ENCODE data around the gene ANKRD12.

The ANKRD12 gene

DNA sequence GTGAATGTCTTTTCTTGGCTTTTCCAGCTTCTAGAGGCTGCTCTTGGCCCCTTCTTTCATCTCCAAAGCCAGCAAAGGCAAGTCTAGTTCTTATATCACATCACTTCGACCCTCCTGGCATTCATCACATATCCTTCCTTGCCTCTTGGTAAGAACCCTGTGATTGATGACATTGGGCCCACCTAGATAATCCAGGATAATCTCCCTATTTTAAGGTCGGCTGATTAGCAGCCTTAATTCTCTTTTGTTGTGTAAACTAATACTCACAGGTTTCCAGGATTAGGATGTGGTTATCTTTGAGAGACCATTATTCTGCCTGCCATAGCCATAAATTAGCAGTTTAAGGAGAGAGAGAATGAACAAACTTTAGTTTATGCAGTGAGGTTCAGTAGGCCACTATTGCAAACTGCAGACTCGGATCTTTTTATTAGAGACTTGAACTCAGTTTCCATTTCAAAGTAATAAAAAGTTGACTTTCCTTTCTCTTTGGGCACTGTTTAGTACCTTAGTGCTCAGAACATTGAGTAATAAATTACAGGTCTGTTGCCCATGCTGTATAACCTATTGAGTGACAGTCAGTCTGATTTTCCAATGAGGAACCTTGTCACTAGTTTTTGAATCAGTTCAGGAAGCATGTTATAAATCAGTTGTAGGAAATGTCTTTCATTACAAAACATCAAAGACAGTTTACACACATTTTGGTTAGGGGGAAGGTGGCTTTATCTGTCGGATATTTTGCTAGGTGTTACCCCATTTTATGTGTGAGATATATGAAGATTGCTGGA is 29.6 kb upstream of the ANKRD12 start:
- DNase-seq: no peak

DNA sequence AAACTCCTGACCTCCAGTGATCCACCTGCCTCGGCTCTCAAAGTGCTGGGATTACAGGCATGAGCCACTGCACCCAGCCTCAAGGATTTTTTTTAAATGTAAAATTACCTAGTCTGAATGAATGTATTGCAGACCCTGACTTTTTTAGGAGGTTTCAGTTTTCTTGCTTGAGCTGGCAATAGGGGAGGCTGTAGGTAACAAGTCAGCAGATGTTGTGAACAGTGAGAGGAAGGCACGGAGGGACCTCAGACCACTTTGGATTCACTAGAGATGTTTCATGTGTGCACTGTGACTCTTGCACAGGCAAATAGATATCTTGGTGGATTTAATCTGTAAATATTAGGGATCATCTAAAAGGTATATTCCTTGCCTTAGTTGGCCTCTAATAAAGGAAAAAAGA is 27.7 kb upstream of the ANKRD12 start:
- no peak for DNase-seq

DNA sequence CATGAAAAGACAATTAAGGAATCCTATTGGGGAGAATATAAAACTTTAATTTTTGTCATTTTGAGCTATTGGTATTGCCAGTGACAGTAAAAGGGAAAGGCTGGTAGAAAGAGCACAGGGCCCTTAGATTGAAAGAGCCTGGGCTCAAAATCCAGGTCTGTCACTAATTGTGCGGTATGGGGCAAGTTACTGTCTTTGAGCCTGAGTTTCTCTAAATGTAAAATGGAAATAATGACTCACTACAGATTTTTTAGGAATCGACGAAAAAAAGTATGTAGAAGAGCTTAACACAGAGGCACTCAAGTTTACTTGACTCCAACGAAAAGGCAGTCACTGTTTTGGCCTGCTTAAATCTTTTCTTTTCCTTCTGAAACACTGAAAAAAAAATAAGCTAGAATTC is 27.1 kb upstream of the ANKRD12 start:
- DNase-seq: no peak

DNA sequence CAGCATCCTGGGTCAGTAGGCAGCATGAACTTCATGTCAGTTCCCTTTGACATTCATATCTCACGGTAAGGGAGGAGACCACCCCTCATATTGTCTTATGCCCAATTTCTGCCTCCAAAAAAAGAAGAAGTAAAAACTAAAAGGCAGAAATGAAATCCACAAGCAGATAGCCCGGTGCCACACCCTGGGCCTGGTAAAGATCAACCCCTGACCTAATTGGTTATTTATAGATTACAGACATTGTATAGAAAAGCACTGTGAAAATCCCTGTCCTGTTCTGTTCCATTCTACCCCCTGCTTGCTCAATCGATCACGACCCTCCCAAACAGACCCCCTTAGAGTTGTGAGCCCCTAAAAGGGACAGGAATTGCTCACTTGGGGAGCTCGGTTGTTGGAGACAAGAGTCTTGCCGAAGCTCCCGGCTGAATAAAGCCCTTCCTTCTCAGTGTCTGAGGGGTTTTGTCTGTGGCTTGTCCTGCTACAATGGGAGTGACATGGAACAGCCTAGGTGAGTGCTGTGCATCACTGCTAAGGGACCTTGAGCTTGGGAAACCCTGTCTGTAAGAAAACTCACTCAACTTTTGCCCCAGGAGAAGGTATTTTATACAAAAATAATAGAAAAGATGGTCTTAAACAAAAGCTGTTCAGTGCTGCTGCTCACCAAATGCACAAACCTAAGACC is 23.0 kb upstream of the ANKRD12 start:
- DNase-seq: no peak

DNA sequence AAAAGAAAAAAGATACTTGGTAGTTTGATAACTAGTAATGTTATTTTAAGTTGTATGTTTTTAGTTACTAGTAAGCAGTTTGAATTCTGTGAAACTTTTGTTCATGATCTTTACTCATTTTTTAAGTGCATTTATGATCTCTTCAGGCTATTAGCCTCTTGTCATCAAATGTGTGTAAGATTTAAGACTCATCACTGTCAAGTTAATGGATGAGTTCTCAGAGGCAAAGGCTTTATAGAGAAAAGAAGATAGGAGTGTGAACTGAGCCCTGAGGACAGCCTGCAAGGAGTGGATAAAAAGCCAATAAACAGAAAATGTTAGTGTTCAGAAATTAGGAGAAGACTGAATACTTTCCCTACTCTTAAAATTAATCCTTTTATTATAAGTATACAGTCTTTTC is 20.6 kb upstream of the ANKRD12 start:
- DNase-seq: no peak

DNA sequence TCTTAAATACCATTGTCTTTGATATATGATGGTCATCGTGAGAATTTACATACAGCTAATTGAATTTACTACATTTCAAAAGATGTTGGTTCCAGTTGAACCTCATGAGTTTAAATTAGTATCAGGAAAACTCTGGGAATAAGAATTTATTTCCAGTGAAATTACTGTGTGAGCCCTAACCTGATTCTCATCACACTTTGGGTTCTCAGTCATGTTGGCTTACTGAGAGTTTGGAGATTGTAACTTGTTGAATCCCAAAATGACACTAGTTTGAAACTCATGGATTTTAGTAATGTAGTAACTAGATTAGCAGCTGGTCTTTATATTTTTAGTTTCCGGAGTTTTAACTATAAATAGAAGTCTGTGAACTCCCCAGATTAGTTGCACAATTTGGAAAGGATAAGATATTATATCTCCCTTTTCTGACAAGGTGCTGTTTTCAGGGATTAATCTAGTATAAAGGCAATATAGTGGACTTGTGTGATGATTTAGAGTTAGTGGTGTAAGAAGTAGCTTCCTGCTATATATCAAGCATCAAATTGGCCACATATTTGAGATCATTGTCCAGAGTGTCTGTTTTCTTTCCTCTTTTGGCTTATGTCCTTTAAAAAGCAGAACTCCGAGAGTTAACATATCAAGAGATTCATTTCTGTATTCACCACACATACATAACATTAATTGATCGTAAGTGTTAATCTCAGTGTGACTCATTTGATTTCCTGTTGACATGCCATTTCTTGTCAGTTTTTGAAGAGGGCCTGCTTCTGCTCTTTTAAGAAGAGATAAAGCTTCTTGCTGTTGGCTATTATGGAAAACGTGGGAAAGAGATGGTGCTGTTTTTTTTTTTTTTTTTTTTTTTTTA is 18.4 kb upstream of the ANKRD12 start:
- no peak for DNase-seq

DNA sequence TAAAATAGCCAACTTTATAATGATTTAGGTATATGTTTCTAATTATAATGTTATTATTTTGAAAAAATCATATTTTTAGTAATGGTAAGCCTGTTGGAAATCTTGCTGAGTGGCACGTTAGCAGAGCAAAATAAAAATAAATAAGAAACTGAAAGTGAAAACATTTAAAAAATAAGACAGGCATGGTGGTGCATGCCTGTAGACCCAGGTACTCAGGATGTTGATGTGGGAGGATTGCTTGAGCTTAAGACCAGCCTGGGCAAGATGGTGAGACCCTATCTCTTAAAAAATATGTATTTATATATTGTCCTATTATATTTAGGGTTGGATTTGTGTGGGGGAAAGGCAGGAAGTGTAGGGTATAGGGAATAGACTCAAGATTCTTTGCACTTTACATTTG is 15.8 kb upstream of the ANKRD12 start:
- no peak for DNase-seq

DNA sequence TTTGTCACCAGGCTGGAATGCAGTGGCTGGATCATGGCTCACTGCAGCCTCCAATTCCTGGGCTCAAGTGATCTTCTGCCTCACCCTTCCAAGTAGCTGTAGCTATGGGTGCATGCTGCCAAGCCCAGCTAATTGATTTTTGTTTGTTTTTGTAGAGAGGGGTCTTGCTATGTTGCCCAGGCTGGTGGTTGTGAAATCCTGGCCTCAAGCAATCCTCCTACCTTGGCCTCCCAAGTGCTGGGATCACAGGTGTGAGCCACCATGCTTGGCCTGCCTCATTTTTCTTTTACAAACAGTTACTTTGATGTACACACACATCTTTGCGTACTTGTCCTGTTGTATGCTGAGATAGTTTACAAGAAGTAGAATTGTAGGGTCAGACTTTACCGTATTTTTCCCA is 13.1 kb upstream of the ANKRD12 start:
- no peak for DNase-seq

DNA sequence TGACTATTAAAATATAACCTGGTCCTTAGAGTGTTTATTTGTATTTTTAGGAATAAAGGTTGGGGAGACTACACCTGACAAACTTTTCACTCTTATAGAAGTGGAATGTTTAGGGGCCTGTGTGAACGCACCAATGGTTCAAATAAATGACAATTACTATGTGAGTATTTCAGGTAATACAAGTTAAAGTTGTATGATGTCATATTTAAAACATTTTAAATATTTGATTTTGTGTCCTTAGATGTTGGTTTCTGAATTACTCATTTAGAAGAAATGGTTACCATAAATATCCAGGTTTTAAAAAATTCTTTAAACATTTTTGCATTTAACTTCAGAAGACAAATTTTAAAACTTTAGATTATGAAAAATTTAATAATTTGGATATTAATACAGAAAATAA is 11.8 kb upstream of the ANKRD12 start:
- no peak for DNase-seq

DNA sequence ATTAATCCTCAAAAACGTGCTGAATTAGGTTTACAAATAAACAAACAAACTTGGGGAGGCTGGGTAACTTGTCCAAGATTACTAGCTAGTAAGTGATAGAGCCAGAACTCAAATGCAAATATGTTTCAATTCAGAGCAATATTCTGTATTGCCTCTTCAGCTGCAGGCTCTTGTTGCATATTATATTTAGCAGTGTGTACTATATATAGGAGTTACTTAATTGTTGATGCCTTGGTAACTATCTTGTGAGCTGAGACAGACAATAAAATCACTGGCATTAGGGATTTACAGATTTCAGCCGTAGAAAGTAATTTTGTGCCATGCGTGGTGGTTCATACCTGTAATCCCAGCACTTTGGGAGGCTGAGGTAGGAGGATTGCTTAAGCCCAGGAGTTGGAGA is 10.2 kb upstream of the ANKRD12 start:
- no peak for DNase-seq

DNA sequence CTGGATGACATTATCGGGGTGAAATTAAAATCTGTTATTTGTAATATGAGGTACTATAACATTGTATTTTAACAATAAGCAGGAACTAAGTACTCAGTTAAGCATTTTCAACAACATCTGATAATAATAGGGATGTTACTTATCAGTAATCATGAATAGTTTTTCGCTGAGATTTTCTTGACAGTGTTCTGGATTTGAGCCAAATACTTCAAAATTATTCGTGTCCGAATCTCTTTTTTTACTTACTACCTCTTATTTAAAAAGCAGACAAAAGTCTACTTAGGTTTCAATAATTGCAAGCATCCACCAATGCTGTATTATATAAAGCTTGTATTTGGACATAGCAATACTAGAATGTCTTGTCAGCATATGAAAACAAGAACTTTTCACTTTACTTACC is 6.4 kb upstream of the ANKRD12 start:
- DNase-seq: no peak

DNA sequence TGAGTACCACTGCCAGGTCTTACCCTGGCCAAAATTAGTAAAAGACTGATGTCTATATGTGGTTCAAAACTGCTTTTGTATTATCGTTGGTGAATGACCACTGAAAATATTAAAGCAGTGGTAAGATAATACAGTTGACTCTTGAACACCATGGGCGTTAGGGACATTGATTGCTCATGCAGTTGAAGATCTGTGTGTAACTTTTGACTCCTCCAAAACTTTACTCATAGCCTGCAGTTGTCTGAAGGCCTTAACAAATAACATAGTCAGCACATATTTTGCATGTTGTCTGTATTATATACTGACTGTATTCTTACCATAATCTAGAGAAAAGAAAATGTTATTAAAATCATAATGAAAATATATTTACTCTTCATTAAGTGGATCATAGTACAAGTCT is 5.8 kb upstream of the ANKRD12 start:
- DNase-seq: no peak

DNA sequence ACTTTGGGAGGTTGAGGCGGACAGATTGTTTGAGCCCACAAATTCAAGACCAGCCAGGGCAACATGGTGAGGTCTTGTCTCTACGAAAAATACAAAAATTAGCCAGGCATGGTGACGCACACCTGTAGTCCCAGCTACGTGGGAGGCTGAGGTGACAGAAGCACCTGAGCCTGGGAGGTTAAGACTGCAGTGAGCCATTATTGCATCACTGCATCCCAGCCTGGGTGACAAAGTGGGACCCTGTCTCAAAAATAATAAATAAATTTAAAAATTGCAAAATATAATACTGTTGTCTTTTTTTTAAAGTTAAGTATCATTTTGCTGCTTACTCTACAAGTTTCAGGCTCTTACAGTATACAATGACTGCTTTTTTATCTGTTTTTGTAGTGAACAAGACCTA is 4.0 kb upstream of the ANKRD12 start:
- DNase-seq: no peak

DNA sequence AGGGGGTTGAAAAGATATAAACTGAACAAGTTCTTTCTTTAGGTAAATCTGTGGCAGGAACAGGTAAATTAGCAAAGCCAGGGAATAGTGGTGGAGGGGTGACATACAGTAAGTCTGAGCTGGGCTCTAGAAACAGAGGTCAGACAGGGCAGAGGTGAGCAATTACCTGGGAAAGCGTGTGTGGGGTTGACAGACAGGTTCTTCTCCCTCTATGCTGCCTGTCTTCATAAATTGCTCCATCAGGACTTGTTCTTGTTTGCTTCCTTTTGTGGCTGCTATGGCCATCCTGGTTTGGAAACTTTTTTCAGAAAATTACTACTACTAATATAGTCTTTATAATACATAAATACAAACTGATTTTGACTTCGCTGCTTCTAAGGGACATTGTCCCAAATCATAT is 3.4 kb upstream of the ANKRD12 start:
- DNase-seq: no peak

DNA sequence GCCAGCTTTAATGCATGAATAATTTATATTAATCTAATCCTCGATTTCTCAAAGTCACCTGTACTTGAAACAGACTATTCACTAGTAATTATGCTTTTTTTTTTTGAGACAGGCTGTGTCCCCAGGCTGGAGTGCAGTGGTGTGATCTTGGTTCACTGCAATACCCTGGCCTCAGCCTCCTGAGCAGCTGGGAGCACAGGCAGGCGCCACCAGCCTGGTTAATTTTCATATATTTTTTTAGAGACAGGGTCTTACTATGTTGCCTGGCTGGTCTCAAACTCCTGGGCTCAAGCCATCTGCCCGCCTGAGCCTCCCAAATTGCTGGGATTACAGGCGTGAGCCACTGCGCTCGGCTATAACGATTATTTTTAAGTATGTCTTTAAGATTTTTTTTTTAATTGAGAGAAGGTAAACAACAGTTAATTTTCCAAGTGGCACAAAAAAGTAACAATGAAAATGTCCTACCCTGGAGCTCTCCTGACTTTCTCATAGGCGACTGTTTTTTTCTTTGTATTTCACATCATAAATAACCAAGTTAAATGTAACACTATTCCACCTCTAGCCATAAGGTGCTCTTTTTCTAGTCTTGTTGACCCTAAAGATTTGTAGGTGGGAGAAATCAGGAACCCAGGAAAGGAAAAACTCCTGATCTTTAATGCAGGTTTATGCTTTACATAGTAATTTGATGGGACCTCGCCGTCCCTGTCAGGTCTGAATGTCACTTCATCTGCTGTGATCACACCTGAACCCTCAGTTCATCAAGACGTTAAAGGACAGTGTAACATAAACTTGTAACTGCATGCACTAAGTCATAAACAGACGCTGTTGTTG is 1.3 kb upstream of the ANKRD12 start:
- DNase-seq: no peak

DNA sequence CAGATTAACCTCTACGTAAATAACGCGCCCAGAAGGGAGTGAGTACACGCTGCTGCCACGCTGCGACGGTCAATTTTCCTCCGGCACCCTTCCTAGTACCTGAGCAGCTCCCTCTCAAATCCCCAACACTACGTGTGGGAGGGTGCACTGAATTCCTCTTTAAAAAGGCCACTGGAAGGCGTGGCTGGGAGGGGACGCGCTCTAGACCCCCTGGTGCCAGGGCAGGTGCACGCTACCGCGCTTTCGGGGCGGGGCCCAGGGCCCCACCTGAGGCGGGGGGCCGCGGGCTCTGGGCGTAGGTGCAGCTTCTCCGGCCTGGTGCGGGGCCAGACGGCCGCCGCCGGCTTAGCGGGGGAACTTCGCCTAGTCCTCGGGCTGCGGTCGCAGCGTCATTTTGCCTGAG is 668 bp upstream of the ANKRD12 start:
- DNase-seq: peak; percentile 14

DNA sequence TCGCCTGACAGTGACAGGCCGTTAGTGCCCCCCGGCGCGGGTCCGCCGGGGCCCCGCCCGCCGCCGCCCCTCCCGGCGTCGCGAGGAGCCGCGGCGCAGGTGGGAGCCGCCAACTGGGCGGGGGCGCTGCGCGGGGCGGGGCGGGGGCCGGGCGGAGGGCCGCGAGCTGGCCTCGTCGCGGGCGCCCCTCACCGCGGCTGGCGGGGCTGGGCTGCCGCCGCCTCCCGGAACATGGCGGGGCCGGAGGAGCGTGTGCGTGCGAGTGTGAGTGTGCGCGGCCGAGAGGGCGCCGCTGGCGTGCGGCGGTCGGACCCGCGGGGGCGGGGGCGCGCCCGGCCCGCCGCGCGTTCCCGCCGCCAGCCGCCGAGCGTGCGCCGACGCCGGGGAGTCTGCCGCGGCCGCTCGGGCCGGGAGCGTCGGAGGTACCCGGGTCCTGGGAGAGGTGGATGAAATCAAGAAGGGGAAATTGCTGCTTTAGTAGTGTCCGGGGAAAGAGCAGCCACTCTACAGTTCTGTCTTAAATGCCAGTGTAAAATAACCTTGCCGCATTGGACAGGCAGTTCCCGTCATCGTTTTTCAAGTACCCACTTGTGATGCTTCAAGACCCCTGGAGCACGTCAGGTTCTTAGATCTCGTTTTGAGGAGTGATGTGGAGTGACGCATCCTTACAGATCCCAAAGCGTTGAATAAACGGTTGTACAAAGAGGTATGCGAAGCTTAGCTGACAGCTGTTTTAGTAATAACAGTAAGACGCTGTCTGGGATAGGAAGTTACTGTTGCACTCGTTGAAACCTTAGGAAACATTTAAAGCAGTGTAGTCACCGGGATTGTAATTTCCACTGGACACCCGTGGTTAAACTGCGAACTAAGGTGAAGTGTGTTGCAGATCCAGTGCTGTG is 836 bp downstream of the ANKRD12 start:
- peak; percentile 55 for DNase-seq

DNA sequence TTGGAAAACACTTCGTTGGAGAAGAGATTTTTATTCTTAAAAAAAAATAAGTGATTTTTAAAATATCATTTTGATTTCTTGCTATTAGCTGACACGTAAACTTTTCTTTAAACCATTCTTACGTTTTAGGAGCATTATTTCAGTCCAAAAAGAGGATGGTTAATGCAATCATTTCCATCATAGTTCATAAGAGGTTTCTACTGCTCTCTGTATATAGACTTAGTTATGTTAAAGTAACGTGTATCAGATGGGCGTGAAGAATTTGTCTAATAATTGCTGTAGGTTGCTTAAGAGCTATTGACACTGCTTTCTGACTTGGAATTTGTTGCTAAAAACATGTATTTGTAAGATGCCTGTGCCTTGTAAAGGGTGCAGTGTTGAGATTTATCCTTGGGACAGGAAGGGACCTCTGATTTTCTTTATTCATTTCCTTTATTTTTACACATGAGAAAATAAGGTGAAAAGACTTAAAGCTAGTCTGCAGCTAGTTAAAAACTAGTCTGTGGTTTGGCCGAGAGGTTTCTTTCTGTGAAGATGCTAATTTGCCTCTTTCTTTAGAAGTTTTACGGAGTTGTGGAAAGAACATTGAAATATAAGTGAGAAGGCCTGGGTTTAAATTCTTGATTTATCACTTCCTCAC is 2.9 kb downstream of the ANKRD12 start:
- DNase-seq: no peak

DNA sequence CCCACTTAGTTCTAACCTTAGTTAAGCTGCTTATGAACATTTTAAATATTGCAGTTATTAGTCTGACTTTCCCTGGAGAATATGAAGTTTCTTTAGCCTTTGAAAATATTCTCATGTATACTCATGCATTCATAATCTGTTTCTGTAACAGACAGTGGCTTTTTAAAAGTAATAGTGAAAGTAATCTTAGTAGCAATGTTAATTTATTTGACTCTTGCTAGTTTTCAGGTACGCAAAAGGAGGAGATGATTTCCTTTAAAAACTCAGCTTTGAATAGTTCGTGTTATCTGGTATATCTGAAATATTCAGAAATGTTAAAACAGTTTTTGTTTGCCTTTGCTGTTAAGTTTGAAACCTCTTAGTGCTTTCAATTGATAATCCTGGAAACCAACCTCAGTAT is 3.8 kb downstream of the ANKRD12 start:
- no peak for DNase-seq

DNA sequence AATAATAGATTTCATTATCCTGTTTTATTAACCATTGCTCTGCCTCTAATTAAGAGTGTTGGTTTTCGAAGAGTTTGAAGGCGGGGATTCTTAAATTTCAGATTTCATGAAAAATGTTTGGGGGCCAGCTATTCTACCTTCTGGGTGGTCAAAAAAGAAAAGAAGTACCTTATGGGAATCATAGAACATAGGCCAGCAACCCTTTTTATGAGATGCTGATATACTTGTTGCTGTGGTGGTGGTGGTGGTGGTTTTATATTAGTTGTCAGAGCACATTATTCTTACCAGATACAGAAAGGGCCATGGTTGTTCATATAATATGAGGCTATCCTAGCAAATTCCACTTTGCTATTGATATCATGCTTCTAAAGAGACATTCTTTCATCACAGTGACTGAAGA is 4.4 kb downstream of the ANKRD12 start:
- no peak for DNase-seq

DNA sequence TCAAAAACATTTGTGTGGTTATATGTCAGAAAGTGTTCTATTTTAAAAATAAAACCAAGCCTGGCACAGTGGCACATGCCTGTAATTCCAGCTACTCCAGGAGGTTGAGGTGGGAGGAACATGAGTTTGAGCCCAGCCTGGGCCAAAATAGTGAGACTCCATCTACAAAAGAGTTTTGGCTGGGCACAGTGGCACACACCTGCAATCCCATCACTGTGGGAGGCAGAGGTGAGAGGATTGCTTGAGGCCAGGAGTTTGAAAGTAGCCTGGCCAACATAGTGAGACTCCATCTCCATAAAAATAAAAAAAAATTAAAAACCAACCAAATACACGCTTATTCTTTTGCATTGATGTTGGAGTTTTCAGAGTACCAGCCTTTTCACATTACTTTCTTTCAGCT is 9.6 kb downstream of the ANKRD12 start:
- DNase-seq: no peak
